IMR-90 (cell line): ENCODE results near the gene ENDOD1. TPM values are rescaled to one million over a fixed set of nuclear protein-coding genes. Genes with fewer than 3 reads are reported as not detected.

Experiments
- ATAC-seq: fragments of 200-7000 bp; cut with Tn5 transposase; 2 replicates; pipeline ENCODE4 v1.9.1; 2020; ENCODE audit warnings: low read depth, mild to moderate bottlenecking, moderate library complexity
- BruUV-seq: library from RNA; stranded (reverse); fragments of 400-500 nt; replicated peaks from 2 replicates; lab custom pipeline; 2021; lab: Mats Ljungman, UMichigan
- CTCF ChIA-PET: fragments of 300-600 bp; formaldehyde crosslinking; extraction: SDS; loops from one replicate; lab custom pipeline; 2021; ENCODE audit warnings: antibody characterized with exemption; lab: Yijun Ruan, JAX
- POLR2A ChIA-PET: fragments of 300-600 bp; sonication (Branson Sonifier 250); formaldehyde crosslinking; loops from one replicate; lab custom pipeline; 2022; ENCODE audit warnings: antibody characterized with exemption; ENCODE audit not compliant: unreplicated experiment; lab: Charles Lee
- DNase-seq: peaks from one replicate; pipeline ENCODE4 v3.0.0; 2013
- H2AFZ ChIP-seq: replicated peaks from 2 replicates; pipeline ENCODE3; 2013; ENCODE audit warnings: low read length, mild to moderate bottlenecking; ENCODE audit not compliant: poor library complexity
- H2AK5ac ChIP-seq: 2 replicates; pipeline ENCODE4 v1.6.1; 2013; ENCODE audit warnings: low read depth, low read length, inconsistent platforms
- H2AK9ac ChIP-seq: replicated peaks from 2 replicates; pipeline ENCODE3; 2013; ENCODE audit warnings: mild to moderate bottlenecking, low read depth, low read length, moderate library complexity; ENCODE audit not compliant: poor library complexity
- H2BK120ac ChIP-seq: 2 replicates; pipeline ENCODE4 v1.6.1; 2013; ENCODE audit warnings: low read depth, low read length, inconsistent platforms
- H2BK15ac ChIP-seq: 3 replicates; pipeline ENCODE4 v1.6.1; 2013; ENCODE audit warnings: low read depth, low read length, inconsistent platforms
- H2BK20ac ChIP-seq: 2 replicates; pipeline ENCODE4 v1.6.1; 2013; ENCODE audit warnings: low read depth, mild to moderate bottlenecking, inconsistent platforms, low read length, moderate library complexity
- H2BK5ac ChIP-seq: 2 replicates; pipeline ENCODE4 v1.6.1; 2013; ENCODE audit warnings: mild to moderate bottlenecking, low read depth, low read length, inconsistent platforms; ENCODE audit not compliant: poor library complexity, severe bottlenecking
- H3K14ac ChIP-seq: replicated peaks from 2 replicates; pipeline ENCODE4 v1.6.1; 2013; ENCODE audit warnings: low read depth, low read length, inconsistent platforms
- H3K18ac ChIP-seq: 2 replicates; pipeline ENCODE4 v1.6.1; 2013; ENCODE audit warnings: low read depth, low read length, control low read depth
- H3K23ac ChIP-seq: 2 replicates; pipeline ENCODE4 v1.6.1; 2013; ENCODE audit warnings: low read depth, low read length, inconsistent platforms
- H3K27ac ChIP-seq: 2 replicates; pipeline ENCODE4 v1.5.1; 2013; ENCODE audit warnings: mild to moderate bottlenecking, control low read depth, low read length; ENCODE audit not compliant: insufficient read depth
- H3K27me3 ChIP-seq: 2 replicates; pipeline ENCODE4 v1.6.1; 2013; ENCODE audit warnings: low read length; ENCODE audit not compliant: control insufficient read depth, insufficient read depth
- H3K36me3 ChIP-seq: 2 replicates; pipeline ENCODE4 v1.6.1; 2013; ENCODE audit warnings: low read length, mixed read lengths; ENCODE audit not compliant: control insufficient read depth, insufficient read depth
- H3K4ac ChIP-seq: 2 replicates; pipeline ENCODE4 v1.6.1; 2013; ENCODE audit warnings: low read depth, low read length, inconsistent platforms
- H3K4me1 ChIP-seq: 2 replicates; pipeline ENCODE4 v1.6.1; 2013; ENCODE audit warnings: low read length, mixed read lengths; ENCODE audit not compliant: control insufficient read depth, insufficient read depth
- H3K4me2 ChIP-seq: 2 replicates; pipeline ENCODE4 v1.6.1; 2013; ENCODE audit warnings: low read depth, mild to moderate bottlenecking, control low read depth, low read length, moderate library complexity
- H3K4me3 ChIP-seq: 2 replicates; pipeline ENCODE4 v1.5.1; 2013; ENCODE audit warnings: low read depth, mild to moderate bottlenecking, control low read depth, low read length, moderate library complexity; ENCODE audit not compliant: insufficient read depth
- H3K56ac ChIP-seq: 2 replicates; pipeline ENCODE4 v1.6.1; 2013; ENCODE audit warnings: low read length, inconsistent platforms; ENCODE audit not compliant: insufficient read depth; ENCODE audit errors: extremely low read depth
- H3K79me1 ChIP-seq, 2 experiments: 2 replicates each; pipeline ENCODE4 v1.6.1; 2013; ENCODE audit warnings: low read length in 2 of 2, inconsistent platforms in 1 of 2, low read depth in 1 of 2
- H3K9ac ChIP-seq: 2 replicates; pipeline ENCODE4 v1.6.1; 2013; ENCODE audit warnings: low read depth, low read length, control low read depth
- H3K9me1 ChIP-seq: 2 replicates; pipeline ENCODE4 v1.6.1; 2013; ENCODE audit warnings: low read length, inconsistent platforms; ENCODE audit not compliant: insufficient read depth
- H3K9me3 ChIP-seq: 2 replicates; pipeline ENCODE4 v1.6.1; 2013; ENCODE audit warnings: low read length; ENCODE audit not compliant: control insufficient read depth, insufficient read depth
- H4K20me1 ChIP-seq: 2 replicates; pipeline ENCODE4 v1.6.1; 2013; ENCODE audit warnings: low read length, inconsistent platforms; ENCODE audit not compliant: insufficient read depth
- H4K5ac ChIP-seq: 2 replicates; pipeline ENCODE4 v1.6.1; 2013; ENCODE audit warnings: mild to moderate bottlenecking, low read depth, low read length, control low read depth
- H4K8ac ChIP-seq, 2 experiments: 2 replicates each; pipeline ENCODE4 v1.6.1; 2013; ENCODE audit warnings: low read depth in 2 of 2, low read length in 2 of 2, control low read depth in 1 of 2, inconsistent platforms in 1 of 2
- H4K91ac ChIP-seq: 2 replicates; pipeline ENCODE4 v1.6.1; 2013; ENCODE audit warnings: low read depth, low read length, inconsistent platforms; ENCODE audit not compliant: insufficient read depth
- MXI1 ChIP-seq: IDR thresholded peaks from 2 replicates; pipeline ENCODE4 v1.6.1; 2012; ENCODE audit warnings: low read depth, mild to moderate bottlenecking, low read length, moderate library complexity, borderline replicate concordance
- SMC3 ChIP-seq: fragments of 150-350 bp; IDR thresholded peaks from 2 replicates; pipeline ENCODE4 v1.6.1; 2016; ENCODE audit warnings: low read depth, mild to moderate bottlenecking, antibody characterized with exemption, low read length, moderate library complexity
- WGBS, 2 experiments: methylation state at CpG; one replicate each; pipeline versions ENCODE4 v1.1.5 to v1.1.7; 2013; ENCODE audit warnings: missing lambda C conversion rate in 2 of 2; ENCODE audit not compliant: insufficient read length in 1 of 2; ENCODE audit errors: extremely low coverage in 2 of 2; 5-methylcytosine and 5-hydroxymethylcytosine counted together
- dilution Hi-C: fragments of 300-500 bp; cut with HindIII; formaldehyde crosslinking; loops from one replicate; pipeline ENCODE4 v1.14.3; 2018; ENCODE audit warnings: low sequenced_read_pairs; ENCODE audit not compliant: unreplicated experiment
- in situ Hi-C: fragments of 300-500 bp; cut with MboI; formaldehyde crosslinking; loops from 3 replicates; pipeline ENCODE4 v1.14.3; 2019; ENCODE audit warnings: low sequenced_read_pairs, inconsistent platforms, mixed read lengths
- intact Hi-C: fragments of 100-400 bp; cut with micrococcal nuclease; formaldehyde crosslinking; loops from 2 replicates; pipeline ENCODE4 v1.10.0; 2022
- polyA plus RNA-seq, 3 experiments: library from polyadenylated mRNA; depleted of rRNA; stranded (reverse); fragments of >200 nt; gene quantifications; 2 replicates each; pipeline ENCODE4 v1.2.3, GENCODE V29; 2012; ENCODE audit warnings: low replicate concordance in 1 of 3
- total RNA-seq: library from RNA; depleted of rRNA; stranded (reverse); fragments of >200 nt; gene quantifications from 2 replicates; pipeline ENCODE4 v1.2.3, GENCODE V29; 2012

The ENDOD1 gene
- total and polyA plus RNA-seq, 2 of the 4 experiments (the other 2 are of a cell fraction) = 7.0 to 17.6 TPM

GRCh38 chr11:95103701-95104100, 14.1 kb downstream of the ENDOD1 start:
- ChIA-PET CTCF (interaction anchor here (0.7 kb wide), 1 partner anchor 88 kb away, joined by 3 read pairs; no protein-coding TSS in a partner anchor), POLR2A (no interaction called here)
- DNase-seq = no peak
- Histone ChIP-seq H3K79me1 (no peaks in the 10 kb centered on the region; a peak in 2 of 4 replicates), H2BK5ac (no peak overlapping the region), H3K27me3 (no peaks in the 10 kb centered on the region), H3K4me2 (no peak overlapping the region), H3K27ac (no peak overlapping the region), H3K4me3 (no peak overlapping the region), H3K36me3 (no peaks in the 10 kb centered on the region), H4K8ac (no peak overlapping the region), H4K5ac (no peak overlapping the region), H3K4me1 (no peaks in the 10 kb centered on the region), H2AK9ac (no peak overlapping the region), H3K18ac (no peak overlapping the region), H2AK5ac (no peak overlapping the region), H4K20me1 (no peaks in the 10 kb centered on the region), H2BK15ac (no peak overlapping the region), H3K9me3 (no peaks in the 10 kb centered on the region), H3K56ac (no peak overlapping the region), H2BK20ac (no peak overlapping the region), H2AFZ (no peak overlapping the region), H3K23ac (no peak overlapping the region), H3K14ac (no peak overlapping the region), H3K9me1 (no peaks in the 10 kb centered on the region), H4K91ac (no peak overlapping the region), H3K4ac (no peak overlapping the region), H2BK120ac (no peak overlapping the region), H3K9ac (no peak overlapping the region)
- ATAC-seq = no peak
- intact Hi-C loops = no loop called here
- dilution Hi-C loops = no loop called here
- in situ Hi-C loops = no loop called here
- TF ChIP-seq MXI1 = no peak
- TF ChIP-seq SMC3 = no peak
- no TSS peak for BruUV-seq
- no CpG with 5 or more reads among the region's 5 CpGs for WGBS, 2 experiments
